Subcutaneous adipose tissue (tissue), 4 donors: Measurements from ENCODE around the gene YLPM1. TPM values are rescaled to one million over a fixed set of nuclear protein-coding genes. Genes with fewer than 3 reads are reported as not detected.

Source experiments
- CTCF ChIP-seq: fragments of 450-650 bp; IDR thresholded peaks from one replicate; pipeline ENCODE4 v1.5.1; 2016; ENCODE audit warnings: low read depth, mild to moderate bottlenecking, control low read depth, antibody characterized with exemption, moderate library complexity
- total RNA-seq, 4 donors: library from RNA; depleted of rRNA; stranded (reverse); fragments of >200 nt; gene quantifications; one replicate each; pipeline ENCODE4 v1.1.0, GENCODE V29; 2016

Gene YLPM1
- total RNA-seq, result 10 to 100 TPM; 44.2 to 61.6 (median 50.6) TPM

GRCh38 chr14:74762917-74763802 is at the start of gene YLPM1:
Gene YLPM1, plus strand, starts transcription at chr14:74763316. Its CDS starts 174 bp downstream, at chr14:74763490.
- no peak for TF ChIP-seq CTCF

- TF ChIP-seq CTCF, result no peak
These were observed 49.8 kb upstream of the YLPM1 start for GRCh38 chr14:74713395-74713735.

GRCh38 chr14:74720526-74720925 is 42.6 kb upstream of the YLPM1 start:
- no peak for TF ChIP-seq CTCF

- TF ChIP-seq CTCF, result no peak
These were observed 40.0 kb upstream of the YLPM1 start for GRCh38 chr14:74723134-74723533.

- no peak for TF ChIP-seq CTCF
These were observed 30.7 kb upstream of the YLPM1 start for GRCh38 chr14:74732387-74732786.

- TF ChIP-seq CTCF, result no peak
These were observed 29.9 kb upstream of the YLPM1 start for GRCh38 chr14:74733221-74733620.

- TF ChIP-seq CTCF, result no peak
These were observed 28.0 kb upstream of the YLPM1 start for GRCh38 chr14:74735125-74735524.
